Measurements from ENCODE around the gene ADGRG2.

- no peak for TF ChIP-seq ZNF8 (CRISPR knock-in tag; IDR thresholded peaks at IDR 0.05)
- TF ChIP-seq CREB5 (CRISPR knock-in tag; IDR thresholded peaks at IDR 0.05; ENCODE audit: low read depth): no peak
- TF ChIP-seq GLIS3 (CRISPR knock-in tag; IDR thresholded peaks at IDR 0.05): no peak
- no peak for TF ChIP-seq ZFP3 (CRISPR knock-in tag; IDR thresholded peaks at IDR 0.05)
- TF ChIP-seq ZFP30 (CRISPR knock-in tag; IDR thresholded peaks at IDR 0.05): no peak
- TF ChIP-seq PATZ1 (CRISPR knock-in tag; IDR thresholded peaks at IDR 0.05; ENCODE audit: borderline replicate concordance): no peak
- TF ChIP-seq RARB (CRISPR knock-in tag; IDR thresholded peaks at IDR 0.05): no peak
- no peak for TF ChIP-seq ARNTL (CRISPR knock-in tag; IDR thresholded peaks at IDR 0.05; ENCODE audit: borderline replicate concordance, low read depth)
- no peak for TF ChIP-seq ZC3H10 (CRISPR knock-in tag; IDR thresholded peaks at IDR 0.05)
- no peak for TF ChIP-seq BACH2 (CRISPR knock-in tag; IDR thresholded peaks at IDR 0.05; ENCODE audit: borderline replicate concordance)
- no peak for TF ChIP-seq ZNF70 (CRISPR knock-in tag; IDR thresholded peaks at IDR 0.05)
- no peak for TF ChIP-seq ZNF565 (CRISPR knock-in tag; conservative IDR thresholded peaks at IDR 0.05; ENCODE audit: low read depth)
These were observed 147.3 kb downstream of the ADGRG2 start for GRCh38 chrX:18974993-18975392.

Measured in SK-N-SH treated with all-trans-retinoic acid at 6 μM for 48 hours (cell line).